Renal cortical epithelial cell (primary cell): ENCODE data around the gene TDO2. TPM values are rescaled to one million over a fixed set of nuclear protein-coding genes. Genes with fewer than 3 reads are reported as not detected.
"Not testable (repeated sequence)": the region's sequence is repeated elsewhere in the genome, so short reads cannot be mapped to it uniquely, and the experiment has no call there.

ENCODE experiments used
- DNase-seq: peaks from one replicate; pipeline ENCODE4 v3.0.0-alpha.2; 2011; ENCODE audit warnings: low read depth
- total RNA-seq: library from RNA; depleted of rRNA; stranded (reverse); fragments of >200 nt; gene quantifications from 2 replicates; pipeline ENCODE4 v1.2.3, GENCODE V29; 2014

TDO2 gene
- total RNA-seq, result 0.05 TPM in 1 of 2 replicates, not detected in the other

DNA sequence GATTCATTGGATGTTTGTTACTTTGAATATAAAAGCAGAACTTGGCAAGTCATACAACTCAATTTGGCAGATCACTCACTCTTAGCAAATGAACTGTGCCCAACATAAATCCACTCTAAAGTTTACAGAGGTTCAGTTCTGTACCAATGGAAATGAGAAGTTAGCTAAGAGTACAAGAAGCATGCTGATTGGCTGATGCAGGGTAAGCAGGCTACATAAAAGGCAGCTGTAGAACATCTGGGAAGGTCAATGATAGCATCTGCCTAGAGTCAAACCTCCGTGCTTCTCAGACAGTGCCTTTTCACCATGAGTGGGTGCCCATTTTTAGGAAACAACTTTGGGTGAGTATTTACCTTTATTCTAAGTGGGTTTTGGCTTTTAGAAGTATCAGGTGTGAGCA lies at the start of gene TDO2:
TSS of gene TDO2 (plus strand) at position 244 of the 400 bp plus-strand sequence. CDS start at position 307, 63 bp downstream.
- DNase-seq, result no peak

GRCh38 chr4:155854582-155855226 lies 48.8 kb upstream of the TDO2 start:
- DNase-seq, result no peak

- no peak for DNase-seq
Observed at GRCh38 chr4:155855897-155856296, 47.6 kb upstream of the TDO2 start.

DNA sequence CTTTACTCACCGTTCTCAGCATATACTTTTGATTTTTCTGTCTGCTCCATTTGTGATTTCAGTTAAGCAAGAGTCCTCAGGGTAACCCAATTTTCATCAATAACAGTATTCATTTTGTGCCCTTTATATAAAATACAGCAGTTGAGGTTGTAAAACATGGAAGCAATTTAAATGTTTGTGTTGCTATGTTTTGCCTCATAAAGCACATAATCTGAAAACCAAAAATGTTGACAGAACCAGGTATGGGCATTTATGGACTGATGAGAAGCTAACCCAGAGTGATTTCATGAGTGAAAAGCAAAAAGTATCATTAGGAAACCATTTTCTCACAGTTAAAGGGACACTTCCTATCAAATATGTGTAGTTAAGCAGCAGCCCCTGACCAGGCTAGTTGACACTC lies 37.3 kb upstream of the TDO2 start, which contains the start of gene ASIC5:
TSS of gene ASIC5 (minus strand) at position 101 of the 400 bp plus-strand sequence. CDS start at position 50, 51 bp downstream.
- no peak for DNase-seq

DNA sequence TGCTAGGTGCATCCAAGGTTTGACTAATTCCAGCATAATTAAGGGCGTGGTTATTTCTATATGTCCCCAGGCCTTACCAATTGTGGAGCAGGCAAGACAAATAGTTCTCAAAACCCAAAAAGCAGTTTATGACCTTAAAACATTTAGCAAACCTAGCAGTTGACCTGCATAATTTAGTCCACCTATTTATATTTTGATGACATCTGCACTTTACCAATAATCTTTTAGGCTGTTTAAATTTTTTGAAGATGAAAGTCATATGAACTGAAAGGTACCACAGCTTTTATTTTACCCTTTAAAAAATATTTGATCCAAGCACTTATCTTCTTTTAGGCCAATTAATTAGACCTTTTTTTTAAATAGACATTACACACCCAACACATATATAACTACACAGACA lies 27.6 kb upstream of the TDO2 start:
- no peak for DNase-seq

DNA sequence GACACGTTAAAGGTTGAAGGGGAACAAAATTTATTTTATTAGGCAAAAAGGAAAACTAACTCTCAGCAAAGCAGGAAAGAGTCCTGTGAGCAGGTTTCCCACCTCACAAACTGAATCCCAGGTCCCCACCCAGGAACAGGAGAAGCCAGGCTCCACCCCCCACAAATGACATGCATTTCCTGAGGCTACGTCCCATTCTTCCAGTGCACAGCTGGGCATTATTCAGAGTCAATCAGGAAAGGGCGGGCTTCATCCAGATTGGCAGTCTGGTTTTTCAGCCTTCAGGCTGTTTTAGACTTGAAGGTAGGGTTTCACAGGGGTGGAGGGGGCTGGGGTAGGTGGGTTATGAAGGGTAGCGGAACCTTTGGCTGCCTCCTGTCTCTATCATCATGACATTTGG lies 25.5 kb upstream of the TDO2 start:
- DNase-seq, result no peak

DNA sequence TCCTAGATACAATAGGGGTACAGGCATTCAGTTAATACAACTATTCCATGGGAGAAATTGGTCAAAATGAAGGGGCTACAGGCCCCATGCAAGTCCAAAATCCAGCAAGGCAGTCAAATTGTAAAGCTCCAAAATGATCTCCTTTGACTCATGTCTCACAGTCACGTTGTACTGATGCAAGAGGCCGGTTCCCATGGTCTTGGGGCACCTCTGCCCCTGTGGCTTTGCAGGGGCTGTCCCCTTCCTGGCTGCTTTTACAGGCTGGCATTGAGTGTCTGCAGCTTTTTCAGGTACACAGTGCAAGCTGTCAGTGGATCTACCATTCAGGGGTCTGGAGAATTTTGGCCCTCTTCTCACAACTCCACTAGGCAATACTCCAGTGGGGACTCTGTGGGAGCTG lies 24.9 kb upstream of the TDO2 start:
- no peak for DNase-seq

DNA sequence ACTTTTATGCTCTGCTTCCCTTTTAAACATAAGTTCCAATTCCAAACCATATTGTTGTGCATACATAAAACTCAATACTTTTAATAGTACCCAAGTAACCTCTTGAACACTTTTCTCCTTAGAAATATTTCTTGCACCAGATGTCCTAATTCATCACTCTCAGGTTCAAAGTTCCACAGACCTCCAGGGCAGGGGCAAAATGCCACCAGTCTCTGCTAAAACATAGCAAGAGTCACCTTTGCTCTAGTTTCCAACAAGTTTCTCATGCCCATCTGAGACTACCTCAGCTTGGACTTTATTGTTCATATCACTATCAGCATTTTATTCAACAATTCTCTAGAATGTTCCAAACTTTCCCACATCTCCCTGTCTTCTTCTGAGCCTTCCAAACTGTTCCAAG lies 23.7 kb upstream of the TDO2 start:
- no peak for DNase-seq

- peak; percentile 50 for DNase-seq
Observed at GRCh38 chr4:155881555-155881954, 21.9 kb upstream of the TDO2 start.

DNA sequence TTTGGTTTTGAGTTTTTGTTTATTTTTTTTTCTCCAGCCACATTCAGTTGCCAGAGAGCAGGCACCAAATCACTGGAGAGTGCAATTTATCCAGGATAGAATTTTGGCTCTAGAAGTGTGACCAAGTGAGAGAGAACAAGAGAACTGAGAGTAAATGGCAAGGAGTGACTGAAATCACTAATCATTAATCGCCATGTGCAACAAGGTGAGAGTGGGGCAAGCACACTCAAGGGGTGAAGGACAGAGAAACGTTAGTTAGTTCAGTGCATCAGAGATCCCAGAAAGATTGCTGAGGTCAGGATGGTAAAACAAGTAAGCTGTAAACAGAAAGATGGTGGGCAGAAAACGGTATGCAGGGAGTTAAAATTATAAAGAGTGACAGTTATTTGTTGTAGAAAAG lies 19.6 kb upstream of the TDO2 start:
- no peak for DNase-seq

DNA sequence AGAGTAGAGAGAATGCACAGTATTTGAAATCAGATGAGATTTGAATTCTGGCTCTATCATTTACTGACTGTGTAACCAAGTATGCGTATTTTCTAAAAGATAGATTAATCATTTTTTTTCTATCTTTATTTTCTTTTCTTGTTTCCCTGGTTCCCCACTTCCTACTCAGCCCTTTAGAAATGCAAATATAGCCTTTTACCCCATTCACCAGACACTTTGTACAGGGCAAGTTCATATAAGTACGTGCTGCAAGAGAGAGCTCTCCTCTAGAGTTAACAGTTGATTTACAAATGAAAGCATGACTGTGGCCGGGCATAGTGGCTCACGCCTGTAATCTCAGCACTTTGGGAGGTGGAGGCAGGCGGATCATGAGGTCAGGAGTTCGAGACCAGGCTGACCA lies 17.8 kb upstream of the TDO2 start:
- DNase-seq, result no peak

DNA sequence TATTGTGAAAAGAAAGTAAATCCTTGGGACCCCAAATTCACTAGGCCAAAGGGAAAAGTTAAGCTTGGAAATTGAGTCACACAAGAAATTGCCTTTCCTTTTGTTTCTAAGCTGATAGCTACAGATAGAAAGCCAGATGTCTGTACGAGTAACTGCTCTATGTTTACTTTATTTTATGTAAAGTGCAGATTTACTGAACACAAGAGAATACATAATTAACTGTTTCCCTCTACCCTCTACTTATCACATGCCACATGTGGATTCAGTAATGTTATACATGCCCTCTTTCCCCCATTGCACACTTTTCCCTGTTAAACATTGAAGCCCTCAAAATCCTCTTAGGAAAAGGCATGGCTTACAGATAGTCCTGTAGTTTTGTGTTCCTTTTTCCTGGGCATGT lies 16.5 kb upstream of the TDO2 start:
- DNase-seq, result no peak

DNA sequence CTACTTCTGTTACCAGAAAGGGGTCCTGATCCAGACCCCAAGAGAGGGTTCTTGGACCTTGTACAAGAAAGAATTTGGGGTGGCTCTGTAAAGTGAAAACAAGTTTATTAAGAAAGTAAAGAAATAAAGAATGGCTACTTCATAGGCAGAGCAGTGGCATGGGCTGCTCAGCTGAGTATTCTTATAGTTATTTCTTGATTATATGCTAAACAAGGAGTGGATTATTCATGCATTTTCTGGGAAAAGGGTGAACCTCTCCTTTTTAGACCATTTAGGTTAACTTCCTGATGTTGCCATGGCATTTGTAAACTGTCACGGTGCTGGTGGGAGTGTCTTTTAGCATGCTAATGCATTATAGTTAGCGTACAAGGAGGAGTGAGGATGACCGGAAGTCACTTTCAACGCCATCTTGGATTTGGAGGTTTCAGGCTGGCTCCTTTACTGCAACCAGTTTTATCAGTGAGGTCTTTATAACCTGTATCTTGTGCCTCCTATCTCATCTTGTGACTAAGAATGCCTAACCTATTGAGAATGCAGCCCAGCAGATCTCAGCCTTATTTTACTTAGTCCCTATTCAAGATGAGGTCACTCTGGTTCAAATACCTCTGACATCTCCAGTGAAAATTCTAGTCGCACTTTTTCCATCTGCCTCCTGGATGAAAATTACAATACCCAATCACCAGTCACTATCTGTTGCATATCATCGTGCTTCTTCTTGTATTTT lies 15.5 kb upstream of the TDO2 start:
- DNase-seq, result no peak

- DNase-seq, result peak; percentile 99
Observed at GRCh38 chr4:155889031-155889793, 14.3 kb upstream of the TDO2 start.

GRCh38 chr4:155889946-155890345 lies 13.6 kb upstream of the TDO2 start:
- no peak for DNase-seq

DNA sequence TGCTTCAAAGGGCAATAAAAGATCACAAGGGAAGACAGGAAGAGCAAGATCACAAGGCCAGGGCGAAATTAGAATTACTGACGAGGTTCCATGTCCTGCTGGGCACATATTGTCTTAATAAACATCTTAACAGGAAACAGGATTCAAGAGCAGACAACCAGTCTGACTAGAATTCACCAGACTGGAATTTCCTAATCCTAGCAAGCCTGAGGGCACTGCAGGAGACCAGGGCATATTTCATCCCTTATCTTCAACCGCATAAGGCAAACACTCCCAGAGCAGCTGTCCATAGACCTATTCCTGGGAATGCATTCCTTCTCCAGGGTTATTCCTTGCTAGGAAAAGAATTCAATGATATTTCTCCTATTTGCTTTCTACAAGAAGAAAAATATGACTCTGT lies 12.4 kb upstream of the TDO2 start:
- no peak for DNase-seq

- not testable (repeated sequence) for DNase-seq
Observed at GRCh38 chr4:155898371-155898770, 5.1 kb upstream of the TDO2 start.

GRCh38 chr4:155899891-155900290 lies 3.6 kb upstream of the TDO2 start:
- DNase-seq, result no peak

- peak; percentile 85 for DNase-seq
Observed at GRCh38 chr4:155900381-155900780, 3.1 kb upstream of the TDO2 start.

- DNase-seq, result no peak
Observed at GRCh38 chr4:155901013-155901412, 2.5 kb upstream of the TDO2 start.

- no peak for DNase-seq
Observed at GRCh38 chr4:155904331-155904730, 835 bp downstream of the TDO2 start.

- DNase-seq, result peak; percentile 87
Observed at GRCh38 chr4:155906554-155907247, 3.2 kb downstream of the TDO2 start.
